Stimulated activated CD4-positive, alpha-beta T cell treated with anti-CD3 and anti-CD28 coated beads, Interleukin-1b, Interleukin-23, amount 100 ng/mL, for 48 hours (primary cell): ENCODE results near the gene PRAC1.
A peak's percentile ranks its signal among the peaks of the same experiment; 100 is the strongest.

Experiments
- DNase-seq: peaks from one replicate; pipeline ENCODE4 v3.0.0-alpha.2; 2020

PRAC1 gene

GRCh38 chr17:48692049-48692448 lies 30.3 kb downstream of the PRAC1 start:
- DNase-seq = no peak

DNA sequence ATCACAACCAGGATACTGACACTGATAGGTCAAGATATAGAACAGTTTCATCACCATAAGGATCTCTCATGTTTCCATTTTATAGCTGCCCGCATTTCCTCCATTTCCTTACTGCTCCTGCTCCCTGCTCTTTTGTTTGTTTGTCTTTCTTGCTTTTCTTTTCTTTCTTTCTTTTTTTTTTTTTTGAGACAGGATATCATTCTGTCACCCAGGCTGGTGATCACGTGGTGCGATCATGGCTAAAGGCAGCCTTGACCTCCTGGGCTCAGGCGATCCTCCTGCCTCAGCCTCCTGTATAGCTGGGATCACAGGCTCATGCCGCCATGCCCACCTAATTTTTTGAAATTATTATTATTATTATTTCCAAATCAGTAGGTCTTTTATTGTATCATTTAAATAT lies 31.7 kb downstream of the PRAC1 start:
- DNase-seq = no peak

- DNase-seq = no peak
Measured at GRCh38 chr17:48681609-48682008, 40.7 kb downstream of the PRAC1 start.

DNA sequence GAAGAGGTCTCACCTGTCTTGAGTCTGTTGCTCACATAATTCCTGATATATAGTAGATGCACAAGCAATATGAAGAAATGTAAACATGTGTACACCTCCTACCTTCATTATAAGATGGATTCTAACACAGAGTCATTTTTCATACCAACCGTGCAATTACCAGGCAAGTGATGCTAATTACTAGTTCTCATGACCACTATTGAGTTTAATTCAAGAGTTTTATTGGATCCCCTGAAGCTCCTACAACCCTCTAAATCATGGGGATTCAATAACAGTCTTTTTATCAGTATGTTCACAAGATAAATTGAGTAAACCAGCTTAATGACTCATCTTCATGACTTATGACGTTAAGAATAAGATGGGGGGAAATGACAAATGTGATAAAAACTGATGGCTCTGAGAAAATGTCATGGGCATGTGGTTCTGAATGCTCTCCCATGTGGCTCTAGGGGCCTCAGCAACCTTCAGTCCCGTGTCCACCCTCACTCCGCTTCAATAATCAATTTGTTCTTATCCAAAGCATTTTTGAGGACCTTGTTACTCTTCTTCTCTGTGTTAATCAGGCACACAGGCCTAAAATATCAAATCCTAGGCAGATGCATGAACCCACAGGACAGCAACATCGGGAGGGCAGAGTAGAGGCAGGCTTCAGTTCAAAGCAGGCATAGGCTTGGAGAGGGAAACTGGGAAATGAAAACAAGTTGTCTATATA lies 42.8 kb downstream of the PRAC1 start:
- DNase-seq = no peak

DNA sequence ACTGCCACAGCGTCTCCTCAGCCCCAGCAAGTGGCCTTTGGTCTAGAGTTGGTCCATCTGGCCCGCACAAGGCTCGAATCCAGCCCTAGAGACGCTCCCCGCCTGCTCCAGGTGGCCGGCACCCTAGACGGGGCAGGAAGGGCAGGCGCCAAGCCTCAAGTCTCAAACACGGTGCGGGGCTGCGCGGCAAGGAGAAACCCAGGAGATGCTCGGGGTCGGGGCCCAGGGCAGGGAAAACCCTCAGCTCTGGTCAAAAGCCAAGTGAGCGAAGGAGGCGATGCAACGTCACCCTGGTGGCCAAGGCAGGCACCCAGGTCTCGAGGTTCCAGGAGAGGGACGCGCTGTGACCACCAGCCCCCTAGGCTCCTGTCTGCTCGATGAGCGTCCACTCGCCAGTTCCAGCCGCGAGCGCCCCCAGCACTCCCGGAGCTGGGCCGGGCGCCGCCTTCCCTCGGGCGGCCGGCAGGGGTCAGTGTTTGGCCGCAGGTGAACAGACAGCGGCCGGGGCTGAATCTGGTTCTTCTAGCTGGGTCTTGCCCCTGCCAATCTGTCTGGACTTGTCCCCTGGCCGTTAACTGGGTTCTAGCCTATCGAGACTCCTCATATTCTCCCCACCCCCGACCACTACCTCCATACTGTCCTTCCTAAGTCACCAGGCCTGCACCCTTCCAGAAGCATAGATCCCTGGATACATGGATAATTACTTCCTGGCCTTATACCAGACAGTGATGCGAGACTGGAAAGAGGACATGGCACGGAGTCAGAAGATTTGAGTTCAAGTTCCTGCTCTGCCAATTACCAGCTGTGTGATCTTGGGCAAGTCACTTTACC lies 44.0 kb downstream of the PRAC1 start:
- DNase-seq = peak; percentile 63

DNA sequence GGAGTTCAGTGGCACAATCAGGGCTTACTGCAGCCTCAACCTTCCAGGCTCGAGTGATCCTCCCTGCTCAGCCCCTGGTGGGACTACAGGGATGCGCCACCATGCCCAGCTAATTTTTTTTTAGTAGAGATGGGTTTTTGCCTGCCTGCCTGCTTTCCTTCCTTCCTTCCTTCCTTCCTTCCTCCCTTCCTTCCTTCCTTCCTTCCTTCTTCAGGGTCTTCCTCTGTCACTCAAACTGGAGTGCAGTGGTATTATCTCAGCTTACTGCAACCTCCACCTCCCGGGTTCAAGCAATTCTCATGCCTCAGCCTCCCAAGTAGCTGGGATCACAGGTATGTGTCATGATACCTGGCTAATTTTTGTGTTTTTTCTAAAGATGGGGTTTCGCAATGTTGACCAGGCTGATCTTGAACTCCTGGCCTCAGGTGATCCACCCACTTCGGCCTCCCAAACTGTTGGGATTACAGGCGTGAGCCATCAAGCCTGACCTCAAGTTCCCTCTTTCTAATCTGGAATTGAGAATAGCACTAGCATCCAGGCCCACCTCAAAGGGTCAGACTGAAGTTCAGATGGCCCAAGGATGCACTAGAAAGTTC lies 45.3 kb downstream of the PRAC1 start:
- no peak for DNase-seq

DNA sequence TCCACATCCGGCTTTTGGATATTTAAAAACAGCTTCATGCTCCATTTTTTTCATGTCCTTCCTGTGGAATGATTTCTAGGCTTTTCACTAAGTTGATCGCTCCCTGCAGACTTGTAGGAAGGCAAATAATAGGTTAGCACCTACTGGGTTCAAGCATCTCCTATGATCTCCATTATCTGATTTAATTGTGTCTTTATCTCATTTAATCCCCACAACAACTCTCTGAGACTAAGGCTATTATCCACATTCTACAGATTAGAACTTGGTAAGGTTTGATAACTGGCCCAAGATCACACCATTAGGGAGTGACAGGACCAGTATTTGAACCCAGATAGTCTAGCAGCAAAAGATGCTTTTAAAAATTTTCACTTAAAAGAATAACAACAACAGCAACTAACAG lies 50.0 kb downstream of the PRAC1 start:
- no peak for DNase-seq
